Measurements from ENCODE around the gene TLR10.

TLR10 gene

GRCh38 chr4:38782452-38783108 lies at the start of gene TLR10:
TLR10 (minus strand) TSS chr4:38782990; CDS start chr4:38775590, 7,400 bp downstream.
- TF ChIP-seq MAX (IDR thresholded peaks at IDR 0.05; ENCODE audit: low read depth, low read length) (no peak), CTCF (IDR thresholded peaks at IDR 0.05; ENCODE audit: low read depth, low read length) (peak; percentile 33)
- DNase-seq (ENCODE audit: low read depth), result peak; percentile 76
- no peak within 1 kb of the TSS for H3K4me3 ChIP-seq (ENCODE audit: low read depth, low read length)

- DNase-seq (ENCODE audit: low read depth), result no peak
- no peak overlapping the region for H3K4me3 ChIP-seq (ENCODE audit: low read depth, low read length)
- TF ChIP-seq MYC (IDR thresholded peaks at IDR 0.05; ENCODE audit: low read depth, low read length), result no peak
- TF ChIP-seq CTCF (IDR thresholded peaks at IDR 0.05; ENCODE audit: low read depth, low read length), result no peak
- TF ChIP-seq MAX (IDR thresholded peaks at IDR 0.05; ENCODE audit: low read depth, low read length), result no peak
- TF ChIP-seq POLR2A (IDR thresholded peaks at IDR 0.05; ENCODE audit: extremely low read depth, insufficient read length), result no peak
These were observed 49.4 kb upstream of the TLR10 start for GRCh38 chr4:38832206-38832605.

GRCh38 chr4:38831653-38832052 lies 48.9 kb upstream of the TLR10 start:
- DNase-seq (ENCODE audit: low read depth), result no peak
- TF ChIP-seq POLR2A (IDR thresholded peaks at IDR 0.05; ENCODE audit: extremely low read depth, insufficient read length) (no peak), CTCF (IDR thresholded peaks at IDR 0.05; ENCODE audit: low read depth, low read length) (no peak), MYC (IDR thresholded peaks at IDR 0.05; ENCODE audit: low read depth, low read length) (no peak), MAX (IDR thresholded peaks at IDR 0.05; ENCODE audit: low read depth, low read length) (no peak)
- H3K4me3 ChIP-seq (ENCODE audit: low read depth, low read length), result no peak overlapping the region

GRCh38 chr4:38829237-38829636 lies 46.4 kb upstream of the TLR10 start:
- DNase-seq (ENCODE audit: low read depth), result no peak
- H3K4me3 ChIP-seq (ENCODE audit: low read depth, low read length), result no peak overlapping the region
- TF ChIP-seq MYC (IDR thresholded peaks at IDR 0.05; ENCODE audit: low read depth, low read length) (no peak), MAX (IDR thresholded peaks at IDR 0.05; ENCODE audit: low read depth, low read length) (no peak), CTCF (IDR thresholded peaks at IDR 0.05; ENCODE audit: low read depth, low read length) (no peak), POLR2A (IDR thresholded peaks at IDR 0.05; ENCODE audit: extremely low read depth, insufficient read length) (no peak)

- TF ChIP-seq POLR2A (IDR thresholded peaks at IDR 0.05; ENCODE audit: extremely low read depth, insufficient read length) (no peak), MAX (IDR thresholded peaks at IDR 0.05; ENCODE audit: low read depth, low read length) (no peak), MYC (IDR thresholded peaks at IDR 0.05; ENCODE audit: low read depth, low read length) (no peak), CTCF (IDR thresholded peaks at IDR 0.05; ENCODE audit: low read depth, low read length) (no peak)
- no peak overlapping the region for H3K4me3 ChIP-seq (ENCODE audit: low read depth, low read length)
- DNase-seq (ENCODE audit: low read depth), result no peak
These were observed 41.0 kb upstream of the TLR10 start for GRCh38 chr4:38823766-38824165.

Measured in NB4 (cell line).